SU-DHL-6 (cell line): Measurements from ENCODE around the gene ATP6V0D1.

Source experiments
- H2AFZ ChIP-seq: fragments of 200-600 bp; sonication (generic); 2 replicates; pipeline ENCODE4 v1.6.1; 2014; ENCODE audit warnings: low read depth, mild to moderate bottlenecking, moderate library complexity, mixed read lengths, antibody characterized with exemption, low read length; ENCODE audit not compliant: severe bottlenecking
- H3F3A ChIP-seq: fragments of 200-600 bp; shearing (Covaris generic); 2 replicates; pipeline ENCODE4 v1.6.0; 2016; ENCODE audit warnings: antibody characterized with exemption, mild to moderate bottlenecking; ENCODE audit not compliant: insufficient read depth
- H3K27ac ChIP-seq: fragments of 200-600 bp; sonication (generic); 2 replicates; pipeline ENCODE4 v1.5.1; 2016; ENCODE audit warnings: low read depth, mild to moderate bottlenecking, low read length, moderate library complexity, mixed read lengths
- H3K27me3 ChIP-seq: fragments of 200-600 bp; sonication (generic), shearing (Covaris generic); 2 replicates; pipeline ENCODE4 v1.6.0; 2014; ENCODE audit warnings: mild to moderate bottlenecking, low read length
- H3K36me3 ChIP-seq: fragments of 200-600 bp; sonication (generic); 2 replicates; pipeline ENCODE4 v1.6.1; 2014; ENCODE audit warnings: mild to moderate bottlenecking, low read length, mixed read lengths
- H3K4me2 ChIP-seq: fragments of 300-600, 200-600 bp; shearing (Covaris generic), sonication (generic); 2 replicates; pipeline ENCODE4 v1.6.0; 2014; ENCODE audit warnings: low read length, low read depth, mild to moderate bottlenecking; ENCODE audit not compliant: poor library complexity, severe bottlenecking
- H3K4me3 ChIP-seq: fragments of 200-600 bp; sonication (generic); 2 replicates; pipeline ENCODE4 v1.5.1; 2014; ENCODE audit warnings: antibody characterized with exemption, low read length, mild to moderate bottlenecking, mixed read lengths; ENCODE audit not compliant: insufficient read depth, poor library complexity, severe bottlenecking
- H3K79me2 ChIP-seq: fragments of 200-600 bp; sonication (generic); 2 replicates; pipeline ENCODE4 v1.6.1; 2014; ENCODE audit warnings: mild to moderate bottlenecking, low read length, moderate library complexity; ENCODE audit not compliant: insufficient read depth
- H3K9ac ChIP-seq: fragments of 200-600 bp; sonication (generic); 2 replicates; pipeline ENCODE4 v1.7.0; 2014; ENCODE audit warnings: mild to moderate bottlenecking, low read length
- H3K9me2 ChIP-seq: fragments of 200-600 bp; sonication (generic); replicated peaks from 2 replicates; pipeline ENCODE4 v1.6.1; 2014; ENCODE audit warnings: low read length; ENCODE audit not compliant: insufficient read depth
- H3K9me3 ChIP-seq: fragments of 200-600 bp; sonication (generic); 2 replicates; pipeline ENCODE4 v1.6.1; 2014; ENCODE audit warnings: low read length, mixed read lengths; ENCODE audit not compliant: insufficient read depth
- H4K20me1 ChIP-seq: fragments of 200-600 bp; sonication (generic); 2 replicates; pipeline ENCODE4 v1.6.1; 2014; ENCODE audit warnings: low read depth, mild to moderate bottlenecking, antibody characterized with exemption, low read length, moderate library complexity, mixed read lengths
- CTCF ChIP-seq: fragments of 200-600 bp; sonication (generic); IDR thresholded peaks from one replicate; pipeline ENCODE4 v1.5.1; 2017; ENCODE audit warnings: antibody characterized with exemption, mild to moderate bottlenecking, low read length, moderate library complexity; ENCODE audit not compliant: insufficient read depth, poor library complexity, severe bottlenecking
- EZH2phosphoT487 ChIP-seq: fragments of 200-600 bp; sonication (generic), shearing (Covaris generic); conservative IDR thresholded peaks from 2 replicates; pipeline ENCODE4 v1.6.1; 2018; ENCODE audit warnings: mild to moderate bottlenecking, antibody characterized with exemption, low read length, moderate library complexity, mixed read lengths

ATP6V0D1 gene

DNA sequence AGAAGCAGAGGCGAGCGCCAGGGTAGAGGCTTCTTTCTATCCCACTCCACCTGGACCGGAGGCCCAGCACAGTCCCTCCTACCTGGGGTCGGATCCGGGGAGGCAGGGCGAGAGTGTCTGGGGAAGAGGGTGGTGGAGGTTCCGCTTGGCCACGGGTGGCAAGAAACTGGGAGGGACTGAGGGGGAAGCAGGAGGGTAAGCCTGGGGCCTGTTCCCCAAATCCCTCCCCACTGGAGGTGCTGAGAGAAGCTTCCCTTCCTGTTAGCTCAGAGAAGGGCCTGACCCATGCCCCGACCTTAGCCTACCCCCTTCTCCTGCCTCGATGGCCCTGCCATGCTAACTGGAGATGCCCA is 85.9 kb downstream of the ATP6V0D1 start:
- Histone ChIP-seq H3K9ac (no peak overlapping the region), H3K36me3 (no peaks in the 10 kb centered on the region), H3K79me2 (no peaks in the 10 kb centered on the region), H3K9me3 (no peaks in the 10 kb centered on the region), H3K27ac (no peak overlapping the region), H3F3A (no peaks in the 10 kb centered on the region), H3K9me2 (no peaks in the 10 kb centered on the region), H3K4me3 (no peak overlapping the region), H3K4me2 (no peak overlapping the region), H4K20me1 (no peaks in the 10 kb centered on the region), H2AFZ (no peak overlapping the region), H3K27me3 (no peaks in the 10 kb centered on the region)
- no peak for TF ChIP-seq CTCF
- no peak for TF ChIP-seq EZH2phosphoT487

GRCh38 chr16:67394155-67395104 is 86.5 kb downstream of the ATP6V0D1 start:
- Histone ChIP-seq H3K4me2 (no peak overlapping the region), H3K27ac (no peak overlapping the region), H3K27me3 (no peaks in the 10 kb centered on the region), H3K36me3 (no peaks in the 10 kb centered on the region), H3K9me3 (no peaks in the 10 kb centered on the region), H2AFZ (no peak overlapping the region), H3K79me2 (no peaks in the 10 kb centered on the region), H3K4me3 (no peak overlapping the region), H3K9me2 (no peaks in the 10 kb centered on the region), H4K20me1 (no peaks in the 10 kb centered on the region), H3F3A (no peaks in the 10 kb centered on the region), H3K9ac (no peak overlapping the region)
- TF ChIP-seq CTCF (no peak), EZH2phosphoT487 (no peak)

- Histone ChIP-seq H3K9me3 (no peaks in the 10 kb centered on the region), H2AFZ (no peak overlapping the region), H3K36me3 (no peaks in the 10 kb centered on the region), H3K4me3 (no peak overlapping the region), H3K27me3 (no peaks in the 10 kb centered on the region), H4K20me1 (no peaks in the 10 kb centered on the region), H3K4me2 (no peak overlapping the region), H3K9ac (no peak overlapping the region), H3K79me2 (no peaks in the 10 kb centered on the region), H3K27ac (no peak overlapping the region), H3F3A (no peaks in the 10 kb centered on the region), H3K9me2 (no peaks in the 10 kb centered on the region)
- TF ChIP-seq EZH2phosphoT487 (no peak), CTCF (no peak)
Observed at GRCh38 chr16:67393788-67394154, 87.2 kb downstream of the ATP6V0D1 start.
